ENCODE results near the gene AGBL1.

The AGBL1 gene

GRCh38 chr15:86649277-86649676, 569.6 kb downstream of the AGBL1 start:
- DNase-seq: no peak

- DNase-seq: no peak
Measured at GRCh38 chr15:86650094-86650493, 570.4 kb downstream of the AGBL1 start.

GRCh38 chr15:86653344-86654197, 573.9 kb downstream of the AGBL1 start:
- DNase-seq: no peak

- no peak for DNase-seq
Measured at GRCh38 chr15:86654501-86654900, 574.8 kb downstream of the AGBL1 start.

- no peak for DNase-seq
Measured at GRCh38 chr15:86657305-86657704, 577.6 kb downstream of the AGBL1 start.

- no peak for DNase-seq
Measured at GRCh38 chr15:86659724-86660411, 580.2 kb downstream of the AGBL1 start.

- DNase-seq: no peak
Measured at GRCh38 chr15:86661580-86661979, 581.9 kb downstream of the AGBL1 start.

- DNase-seq: no peak
Measured at GRCh38 chr15:86663304-86663703, 583.6 kb downstream of the AGBL1 start.

GRCh38 chr15:86663979-86664378, 584.3 kb downstream of the AGBL1 start:
- no peak for DNase-seq

- DNase-seq: no peak
Measured at GRCh38 chr15:86664581-86664980, 584.9 kb downstream of the AGBL1 start.

- DNase-seq: no peak
Measured at GRCh38 chr15:86676002-86676401, 596.3 kb downstream of the AGBL1 start.

- no peak for DNase-seq
Measured at GRCh38 chr15:86677278-86677677, 597.6 kb downstream of the AGBL1 start.

- DNase-seq: no peak
Measured at GRCh38 chr15:86685263-86685662, 605.6 kb downstream of the AGBL1 start.

- DNase-seq: no peak
Measured at GRCh38 chr15:86689006-86689405, 609.3 kb downstream of the AGBL1 start.

- peak; percentile 4 for DNase-seq
Measured at GRCh38 chr15:86690566-86690965, 610.9 kb downstream of the AGBL1 start.

GRCh38 chr15:86691091-86691663, 611.5 kb downstream of the AGBL1 start:
- no peak for DNase-seq

GRCh38 chr15:86700864-86701610, 621.4 kb downstream of the AGBL1 start:
- DNase-seq: no peak

GRCh38 chr15:86701611-86701963, 621.9 kb downstream of the AGBL1 start:
- no peak for DNase-seq

GRCh38 chr15:86706813-86707212, 627.1 kb downstream of the AGBL1 start:
- no peak for DNase-seq

- DNase-seq: no peak
Measured at GRCh38 chr15:86711476-86711875, 631.8 kb downstream of the AGBL1 start.

- DNase-seq: no peak
Measured at GRCh38 chr15:86714241-86714640, 634.6 kb downstream of the AGBL1 start.

GRCh38 chr15:86725628-86726027, 646.0 kb downstream of the AGBL1 start:
- no peak for DNase-seq
